ENCODE measurements around the gene USP54. TPM values are rescaled to one million over a fixed set of nuclear protein-coding genes. Genes with fewer than 3 reads are reported as not detected.
A peak's percentile ranks its signal among the peaks of the same experiment; 100 is the strongest.

The USP54 gene
- total RNA-seq, 4 donors from 2014 or later: 109 to 168 (median 114) TPM

- no peaks in the 10 kb centered on the region for H3K36me3 ChIP-seq
- no peaks in the 10 kb centered on the region for H3K9me3 ChIP-seq
- WGBS, 2 donors (ENCODE audit: low coverage in 1 of 2): 21 to 45% methylated on average over 2 to 3 of the region's 3 CpGs
- H3K4me1 ChIP-seq: peaks cover 0 to 26% (median 19%) of the 10 kb centered on the region in 4 donors
- TF ChIP-seq POLR2A (IDR thresholded peaks at IDR 0.05) (no peak), POLR2AphosphoS5 (IDR thresholded peaks at IDR 0.05) (peak in 2 of 3 donors; percentile 40 to 51), EP300 (IDR thresholded peaks at IDR 0.05; ENCODE audit: low read depth) (peak; percentile 36)
- no peak overlapping the region for H3K4me3 ChIP-seq
- peak overlapping the region; percentile 49 to 73 (median 67) for H3K27ac ChIP-seq
- no peaks in the 10 kb centered on the region for H3K27me3 ChIP-seq
- DNase-seq: no peak
- intact Hi-C loops (cut with DNase I; ENCODE audit: low total_unique reads): no loop called here
- in situ Hi-C loops (cut with MboI; ENCODE audit: low pct_ligation_motif_present in 1 of 4, low pct_unique_long_range_greater_than_20kb in 1 of 4, low sequenced_read_pairs in 3 of 4): no loop called here
Measured at GRCh38 chr10:73552819-73553715, 38.1 kb downstream of the USP54 start.

DNA sequence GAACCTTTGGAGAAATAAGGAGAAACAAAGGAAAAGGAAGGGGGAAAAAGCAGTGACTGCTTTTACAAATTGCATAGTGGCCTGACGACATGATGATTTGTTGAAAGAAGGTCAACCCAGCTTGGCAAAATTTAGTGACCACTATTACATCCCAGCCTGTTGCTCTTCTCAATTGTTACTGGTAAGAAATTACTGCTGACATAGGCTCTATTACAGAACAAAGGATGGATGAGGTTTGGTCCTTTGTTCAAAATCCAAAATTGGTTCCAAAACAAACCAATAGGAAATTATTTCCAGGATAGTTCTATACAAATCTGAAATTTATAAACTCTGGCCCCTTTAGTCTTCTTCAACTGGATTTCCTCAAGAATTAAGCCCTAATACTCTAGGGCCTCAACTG lies 39.6 kb downstream of the USP54 start:
- Histone ChIP-seq H3K4me1 (peaks cover 0 to 26% (median 17%) of the 10 kb centered on the region in 4 donors), H3K36me3 (no peaks in the 10 kb centered on the region), H3K9me3 (no peaks in the 10 kb centered on the region), H3K27ac (no peak overlapping the region), H3K27me3 (no peaks in the 10 kb centered on the region), H3K4me3 (no peak overlapping the region)
- in situ Hi-C loops (cut with MboI; ENCODE audit: low pct_ligation_motif_present in 1 of 4, low pct_unique_long_range_greater_than_20kb in 1 of 4, low sequenced_read_pairs in 3 of 4) (no loop called here), intact Hi-C loops (cut with DNase I; ENCODE audit: low total_unique reads) (no loop called here)
- TF ChIP-seq POLR2A (IDR thresholded peaks at IDR 0.05): no peak
- no peak for TF ChIP-seq POLR2AphosphoS5 (IDR thresholded peaks at IDR 0.05)
- no peak for TF ChIP-seq CTCF (IDR thresholded peaks at IDR 0.05)
- no peak for TF ChIP-seq EP300 (IDR thresholded peaks at IDR 0.05; ENCODE audit: low read depth)
- WGBS, 2 donors (ENCODE audit: low coverage in 1 of 2): 83 to 100% methylated on average over 1 of the region's 1 CpG
- no peak for DNase-seq

DNA sequence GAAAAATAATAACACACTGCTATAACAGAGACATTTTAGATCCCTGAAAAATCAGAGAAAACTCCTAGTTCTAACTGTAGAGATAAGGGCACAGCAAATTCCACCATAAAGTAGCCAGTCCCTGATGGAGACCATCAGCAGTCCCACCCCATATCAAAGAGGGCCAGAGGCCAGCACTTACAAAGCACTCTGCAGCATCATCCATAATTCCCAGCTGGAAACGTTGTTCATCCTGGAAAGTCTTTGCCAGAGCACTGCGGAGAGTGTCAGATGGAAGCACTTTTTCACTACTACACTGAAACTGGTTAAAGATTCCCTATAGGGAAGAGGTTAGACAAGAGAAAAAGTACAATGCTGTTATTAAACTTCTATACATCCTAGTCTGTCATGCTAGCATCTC lies 45.8 kb downstream of the USP54 start:
- Histone ChIP-seq H3K36me3 (peaks cover 0 to 25% (median 11%) of the 10 kb centered on the region in 4 donors), H3K4me3 (no peak overlapping the region), H3K27me3 (no peaks in the 10 kb centered on the region), H3K9me3 (no peaks in the 10 kb centered on the region), H3K4me1 (no peaks in the 10 kb centered on the region), H3K27ac (no peak overlapping the region)
- no peak for DNase-seq
- in situ Hi-C loops (cut with MboI; ENCODE audit: low pct_ligation_motif_present in 1 of 4, low pct_unique_long_range_greater_than_20kb in 1 of 4, low sequenced_read_pairs in 3 of 4) (no loop called here), intact Hi-C loops (cut with DNase I; ENCODE audit: low total_unique reads) (no loop called here)
- TF ChIP-seq POLR2AphosphoS5 (IDR thresholded peaks at IDR 0.05) (no peak), POLR2A (IDR thresholded peaks at IDR 0.05) (no peak), CTCF (IDR thresholded peaks at IDR 0.05) (no peak), EP300 (IDR thresholded peaks at IDR 0.05; ENCODE audit: low read depth) (no peak)
- 89 to 100% methylated on average over 1 to 2 of the region's 2 CpGs for WGBS, 2 donors (ENCODE audit: low coverage in 1 of 2)

- in situ Hi-C loops (cut with MboI; ENCODE audit: low pct_ligation_motif_present in 1 of 4, low pct_unique_long_range_greater_than_20kb in 1 of 4, low sequenced_read_pairs in 3 of 4) (no loop called here), intact Hi-C loops (cut with DNase I; ENCODE audit: low total_unique reads) (no loop called here)
- Histone ChIP-seq H3K4me1 (no peaks in the 10 kb centered on the region), H3K36me3 (peaks cover 0 to 41% (median 10%) of the 10 kb centered on the region in 4 donors), H3K4me3 (no peak overlapping the region), H3K27me3 (no peaks in the 10 kb centered on the region), H3K9me3 (no peaks in the 10 kb centered on the region), H3K27ac (no peak overlapping the region)
- WGBS, 2 donors (ENCODE audit: low coverage in 1 of 2): 93% methylated on average over 7 of the region's 7 CpGs; no CpG with 5 or more reads in 1 of the 2 donors
- DNase-seq: no peak
- TF ChIP-seq CTCF (IDR thresholded peaks at IDR 0.05) (no peak), POLR2AphosphoS5 (IDR thresholded peaks at IDR 0.05) (no peak), EP300 (IDR thresholded peaks at IDR 0.05; ENCODE audit: low read depth) (no peak), POLR2A (IDR thresholded peaks at IDR 0.05) (no peak)
Measured at GRCh38 chr10:73537709-73538108, 53.4 kb downstream of the USP54 start.
